CD4-positive, alpha-beta T cell treated with Interleukin-21 for 1 hour (primary cell): ENCODE data around the gene PPP3R1.

ENCODE experiments used
- DNase-seq: peaks from one replicate; pipeline ENCODE4 v3.0.0-alpha.2; 2020

Gene PPP3R1, protein sequence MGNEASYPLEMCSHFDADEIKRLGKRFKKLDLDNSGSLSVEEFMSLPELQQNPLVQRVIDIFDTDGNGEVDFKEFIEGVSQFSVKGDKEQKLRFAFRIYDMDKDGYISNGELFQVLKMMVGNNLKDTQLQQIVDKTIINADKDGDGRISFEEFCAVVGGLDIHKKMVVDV

DNA sequence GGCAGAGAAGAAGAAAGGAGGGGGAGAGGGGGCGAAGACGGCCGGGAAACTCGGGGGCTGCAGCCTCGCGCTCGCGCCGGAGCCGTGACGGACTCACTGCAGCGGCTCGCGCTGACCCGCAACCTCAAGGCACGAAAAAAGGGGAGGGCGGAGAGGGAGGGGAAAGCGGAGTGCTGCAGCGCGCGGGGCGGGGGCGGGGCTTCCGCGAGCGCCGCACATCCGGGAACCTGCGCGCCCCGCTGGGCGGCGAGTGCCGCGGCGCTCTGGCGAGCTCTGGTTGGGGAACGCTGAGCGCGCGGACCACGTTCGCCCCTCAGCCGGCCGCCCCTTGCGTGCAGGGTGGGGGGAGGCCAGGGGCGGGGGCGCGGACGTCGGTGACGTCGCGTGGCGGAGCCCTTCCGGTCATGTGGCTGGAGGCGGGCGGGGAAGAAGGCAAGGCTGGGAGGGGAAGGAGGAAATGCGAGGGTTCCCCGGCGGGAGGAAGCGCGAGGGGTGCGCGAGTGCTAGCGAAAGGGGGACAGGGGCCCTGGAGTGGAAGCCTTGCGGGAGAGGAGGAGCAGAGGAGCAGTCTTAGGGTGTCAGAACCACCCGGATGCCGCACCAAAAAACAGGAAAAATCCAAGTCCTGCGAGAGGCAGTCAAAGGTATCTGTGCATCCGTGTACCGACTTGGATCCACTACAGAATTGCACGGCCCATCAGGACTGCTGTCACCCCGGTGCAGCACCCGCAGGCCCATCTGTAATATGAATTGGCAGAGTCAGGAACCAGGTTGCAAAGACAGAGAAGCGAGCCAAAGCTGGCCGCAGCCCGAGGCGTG lies at the start of gene PPP3R1:
Gene PPP3R1 (minus strand): TSS at position 133 of the 819 bp plus-strand sequence. CDS start 405 bp downstream, outside the sequence.
- DNase-seq: peak; percentile 96

DNA sequence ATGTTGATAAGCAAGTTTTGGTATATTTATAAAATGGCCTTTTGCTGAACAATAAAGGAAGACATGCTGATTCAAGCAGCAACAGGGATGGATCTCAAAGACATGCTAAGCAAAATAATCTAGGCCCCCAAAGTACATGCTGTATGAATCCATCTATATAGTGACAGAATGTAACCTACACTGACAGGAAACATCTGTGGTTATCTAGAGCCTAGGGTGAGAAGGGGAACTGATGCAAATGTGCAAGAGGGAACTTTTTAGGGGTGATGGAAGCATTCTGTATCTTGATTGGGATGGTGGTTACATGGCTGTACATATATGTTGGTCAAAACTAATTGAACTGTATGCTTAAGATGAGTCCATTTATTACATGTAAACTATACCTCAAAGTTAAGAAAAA lies 43.2 kb upstream of the PPP3R1 start:
- DNase-seq: no peak

DNA sequence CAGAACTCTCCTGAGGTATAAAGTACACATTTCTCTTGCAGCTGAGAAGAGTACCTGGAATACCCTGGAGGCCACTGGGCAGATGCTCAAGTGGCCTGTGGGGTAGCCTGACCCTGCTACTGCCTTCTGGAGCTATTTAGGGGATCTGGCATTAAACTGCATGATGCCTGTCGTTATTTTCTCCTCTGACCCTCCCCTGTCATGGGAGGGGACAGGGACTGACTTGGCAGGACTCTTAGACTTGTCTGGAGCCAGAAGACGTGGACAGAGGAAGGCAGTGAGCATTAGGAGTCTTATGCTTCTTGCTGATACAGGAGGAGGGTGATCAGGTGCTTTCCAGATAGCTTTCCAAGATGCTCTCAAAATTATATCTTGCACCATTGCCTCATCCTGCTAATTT lies 42.6 kb upstream of the PPP3R1 start:
- no peak for DNase-seq

DNA sequence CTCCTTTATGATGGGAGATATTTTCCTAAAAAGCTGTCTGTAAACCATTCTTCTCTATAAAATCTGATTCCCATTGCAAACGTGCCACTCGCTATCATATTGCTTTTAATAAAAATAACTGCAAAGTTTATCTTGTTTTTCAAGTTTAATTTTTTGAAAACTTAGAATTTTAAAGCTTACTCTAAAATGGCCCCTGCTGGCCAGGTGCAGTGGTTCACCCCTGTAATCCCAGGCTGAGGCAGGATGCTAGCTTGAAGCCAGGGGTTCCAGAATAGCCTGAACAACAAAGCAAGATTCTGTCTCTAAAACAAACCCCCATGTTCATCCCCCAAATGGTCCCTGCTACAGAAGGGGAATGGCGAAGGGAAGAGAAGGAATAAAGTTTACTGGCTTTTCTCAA lies 41.9 kb upstream of the PPP3R1 start:
- no peak for DNase-seq

DNA sequence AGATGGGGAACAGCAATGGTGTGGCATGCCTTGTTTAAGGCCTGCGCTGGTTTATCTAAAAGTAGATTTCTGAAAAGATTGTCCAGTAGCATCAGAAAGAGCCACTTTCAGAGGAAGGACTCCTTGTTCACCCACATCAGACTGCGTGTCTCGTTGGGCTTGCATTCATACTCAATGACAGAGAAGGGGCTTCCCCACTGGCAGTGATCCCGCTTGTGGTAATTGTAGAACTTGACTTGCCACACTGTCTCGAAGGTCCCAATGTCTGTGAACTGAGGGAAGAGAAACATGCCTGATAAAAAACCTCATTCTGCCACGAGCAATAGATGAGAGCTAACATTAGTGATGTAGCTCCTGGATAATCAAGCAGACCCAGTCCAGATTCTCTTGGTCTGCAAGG lies 41.4 kb upstream of the PPP3R1 start:
- no peak for DNase-seq

DNA sequence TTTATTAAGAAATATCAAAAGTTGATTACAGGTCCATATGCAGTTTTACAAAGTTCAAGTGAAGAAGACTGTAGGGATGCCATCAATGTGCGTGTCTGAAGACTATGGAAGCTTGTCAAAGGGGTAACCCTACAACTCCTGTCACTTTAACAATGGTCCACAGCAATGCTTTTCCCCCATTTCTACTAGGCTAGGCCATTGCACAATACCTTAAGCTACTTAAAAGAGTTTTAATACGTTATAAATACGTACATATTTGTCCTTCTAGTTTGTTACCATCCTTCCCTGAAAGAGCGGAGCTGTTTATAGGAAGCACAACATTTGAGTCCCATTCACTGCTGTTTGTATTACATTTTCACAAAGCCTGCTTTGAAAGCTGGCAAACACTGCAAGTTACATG lies 40.7 kb upstream of the PPP3R1 start:
- DNase-seq: no peak

DNA sequence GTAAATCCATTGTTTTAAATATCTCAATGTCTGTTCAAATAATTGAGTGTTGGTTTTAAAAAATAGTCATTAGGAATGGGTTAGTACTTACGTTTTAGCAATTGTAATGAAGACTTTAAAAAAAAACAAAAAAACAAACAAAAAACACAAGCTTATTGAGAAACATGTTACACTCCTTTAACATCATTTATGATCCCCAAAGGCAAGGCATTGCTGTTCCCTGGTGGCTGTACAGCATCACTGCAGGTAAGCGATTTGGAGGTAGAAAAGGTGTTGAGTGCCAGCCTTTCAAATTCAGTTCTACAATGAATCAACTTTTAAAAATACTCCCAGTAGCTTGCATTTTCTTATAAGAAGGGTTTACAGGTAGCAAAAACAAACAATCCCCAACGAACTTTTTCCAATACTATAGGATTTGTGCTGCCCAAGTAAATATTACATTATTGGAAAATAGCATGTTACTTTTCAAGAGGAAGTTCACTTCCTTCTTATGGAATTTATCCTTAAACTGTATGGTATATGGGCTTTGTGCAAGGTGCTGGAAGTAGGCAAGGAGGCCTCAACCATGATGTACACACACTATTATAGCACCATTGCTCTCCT lies 39.9 kb upstream of the PPP3R1 start:
- DNase-seq: peak; percentile 47

DNA sequence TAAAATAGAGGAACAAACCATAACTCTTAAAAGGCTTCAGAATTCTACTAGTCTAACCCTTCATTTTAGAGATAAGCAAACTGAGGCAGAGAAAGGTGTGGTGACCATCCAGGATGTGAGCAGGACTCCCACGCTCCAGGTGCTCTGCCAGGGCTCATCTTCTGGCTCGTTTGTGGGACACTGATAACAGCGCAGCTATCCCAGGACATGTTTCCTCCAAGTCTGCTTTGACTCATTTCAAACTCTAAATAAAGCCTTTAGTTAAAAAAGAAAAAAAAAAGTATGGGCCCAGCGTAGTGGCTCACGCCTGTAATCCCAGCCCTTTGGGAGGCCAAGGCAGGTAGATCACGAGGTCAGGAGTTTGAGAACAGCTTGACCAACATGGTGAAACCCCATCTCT lies 39.0 kb upstream of the PPP3R1 start:
- DNase-seq: no peak

DNA sequence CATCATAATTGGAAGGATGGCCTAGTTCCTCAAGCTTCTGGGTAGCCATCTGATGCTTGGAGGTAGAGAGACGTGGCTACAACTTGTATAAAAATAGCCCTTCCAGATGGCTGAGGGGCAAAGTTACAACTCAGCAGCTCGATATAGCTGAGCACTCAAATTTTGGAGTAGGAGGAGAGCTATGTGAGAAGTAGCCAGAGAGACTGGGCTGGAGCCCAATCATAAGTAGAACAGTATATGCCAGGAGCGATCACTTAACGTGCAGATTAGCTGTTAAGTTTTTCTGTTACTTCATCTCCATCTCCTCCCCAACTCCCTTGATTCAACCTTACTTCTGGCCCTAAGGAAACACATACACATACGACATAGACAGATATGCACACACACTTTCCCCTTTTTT lies 38.6 kb upstream of the PPP3R1 start:
- DNase-seq: no peak

DNA sequence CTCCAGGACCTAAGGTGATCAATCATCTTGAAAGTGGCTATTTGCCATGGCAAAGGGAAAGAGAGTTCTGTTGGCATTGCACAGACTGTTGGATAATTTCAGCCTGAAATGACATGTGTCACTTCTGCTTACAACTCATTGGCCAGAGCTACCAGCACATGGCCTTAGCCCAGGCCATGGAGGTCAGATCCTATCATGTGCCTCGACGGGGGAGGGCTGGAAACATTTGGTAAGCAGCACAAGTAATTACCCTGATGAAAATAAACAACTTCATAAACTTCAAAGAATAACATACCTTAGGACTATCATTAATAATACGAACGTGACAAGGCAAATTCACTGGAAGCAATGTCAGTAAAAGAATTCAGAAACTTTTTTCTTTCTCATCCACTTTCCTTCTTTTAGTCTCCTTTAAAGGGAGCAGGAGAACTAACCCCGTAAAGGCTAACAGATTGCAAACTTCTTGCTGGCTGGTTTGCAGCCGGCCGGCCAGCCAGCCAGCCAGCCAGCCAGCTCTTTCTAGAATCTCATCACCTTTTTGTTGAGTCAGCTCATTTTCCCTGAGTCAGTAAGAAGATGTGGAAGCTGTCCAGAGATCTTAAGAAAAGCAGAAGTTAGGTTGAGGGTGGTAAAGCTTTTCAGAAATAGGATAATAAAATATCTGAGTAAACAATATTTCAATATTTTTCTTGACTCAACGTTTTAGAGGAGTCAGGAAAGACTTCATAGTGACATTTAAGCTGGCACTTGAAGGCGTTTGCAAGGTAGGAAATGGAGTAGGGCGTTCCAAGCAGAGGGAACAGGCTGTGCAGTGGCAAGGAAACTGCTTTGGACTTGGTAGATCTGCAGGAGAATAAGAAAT lies 35.5 kb upstream of the PPP3R1 start:
- DNase-seq: no peak

DNA sequence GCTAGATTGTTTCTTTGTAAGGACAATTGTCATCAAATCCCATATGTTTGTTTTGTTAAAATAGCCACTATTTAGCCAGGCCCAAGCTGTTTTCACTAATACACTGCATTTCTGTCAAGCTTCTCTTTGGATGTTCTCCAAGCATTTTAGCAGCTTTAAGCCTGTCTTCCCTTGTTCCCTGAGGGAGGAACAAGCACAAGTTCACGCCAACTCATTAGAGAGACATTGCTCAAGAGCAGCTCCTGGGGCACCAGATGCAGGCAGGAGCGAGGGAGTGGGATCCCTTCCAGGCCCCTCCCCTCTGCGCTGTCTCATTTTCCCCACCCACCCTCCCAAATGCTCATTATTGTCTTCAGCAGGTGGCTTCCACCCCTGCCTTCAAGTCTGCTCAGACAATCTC lies 32.6 kb upstream of the PPP3R1 start:
- DNase-seq: no peak

DNA sequence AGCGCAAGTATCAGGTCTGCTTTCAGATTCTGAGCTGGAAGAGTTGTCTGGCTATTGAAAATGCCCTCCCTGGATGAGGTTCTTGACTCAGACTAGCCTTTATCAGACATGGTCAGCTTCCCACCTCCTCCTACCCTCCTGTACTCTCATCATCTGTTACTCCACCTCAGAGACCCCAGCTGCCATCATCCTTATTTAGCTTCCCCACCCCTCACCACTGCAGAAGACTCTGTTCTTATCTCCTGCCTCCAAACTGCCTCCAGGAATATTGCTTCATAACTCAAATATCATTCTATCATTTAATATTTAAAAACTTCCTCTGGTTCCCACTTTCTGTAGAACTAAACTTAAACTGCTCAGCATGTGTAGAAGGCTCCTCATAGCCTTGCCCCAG lies 31.1 kb upstream of the PPP3R1 start:
- DNase-seq: no peak

DNA sequence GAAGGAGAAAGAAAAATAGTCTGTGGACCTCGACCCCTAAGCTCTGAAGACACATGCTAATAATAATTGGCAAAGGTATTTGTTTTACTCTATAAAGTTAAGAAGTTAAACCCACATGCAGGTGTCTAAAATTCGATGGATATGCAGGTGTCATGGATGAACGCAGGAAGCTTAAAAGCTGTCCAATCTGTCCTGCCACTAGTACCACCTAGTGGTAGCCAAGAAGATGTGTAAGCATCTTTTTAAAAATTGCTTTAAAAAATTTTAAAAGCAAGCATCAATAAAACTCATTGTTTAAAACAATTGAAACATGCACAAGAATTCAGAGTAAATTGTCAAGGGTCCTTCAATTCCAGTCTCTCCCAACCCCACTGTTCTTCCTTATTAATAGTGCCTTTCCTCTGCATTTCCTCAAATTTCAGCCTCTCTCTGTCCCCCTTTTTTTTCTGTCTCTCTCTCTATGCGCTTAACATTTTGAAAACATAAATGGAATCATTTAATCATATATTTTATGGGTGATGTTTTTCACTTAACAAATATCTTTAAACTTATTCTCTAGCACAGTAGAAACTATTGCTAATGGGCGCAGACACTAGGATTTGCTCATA lies 30.6 kb upstream of the PPP3R1 start:
- peak; percentile 56 for DNase-seq

DNA sequence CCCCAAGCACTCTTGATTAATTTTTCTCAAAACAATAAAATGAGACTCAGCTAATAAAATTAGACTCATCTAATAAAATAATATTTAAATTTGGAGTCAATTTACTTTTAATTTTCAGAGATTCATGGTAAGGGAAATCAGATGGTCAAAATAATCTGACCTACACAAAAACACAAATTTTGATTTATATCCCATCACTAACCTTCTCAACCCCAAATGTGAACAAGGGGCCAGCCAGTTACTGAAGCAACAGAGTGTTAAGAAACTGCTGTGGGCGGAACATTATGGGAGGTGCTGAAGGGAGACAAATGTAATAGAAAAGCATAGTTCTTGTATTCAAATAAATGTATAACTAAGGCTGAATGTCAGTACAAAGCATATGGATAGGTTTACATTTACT lies 28.5 kb upstream of the PPP3R1 start:
- DNase-seq: no peak

DNA sequence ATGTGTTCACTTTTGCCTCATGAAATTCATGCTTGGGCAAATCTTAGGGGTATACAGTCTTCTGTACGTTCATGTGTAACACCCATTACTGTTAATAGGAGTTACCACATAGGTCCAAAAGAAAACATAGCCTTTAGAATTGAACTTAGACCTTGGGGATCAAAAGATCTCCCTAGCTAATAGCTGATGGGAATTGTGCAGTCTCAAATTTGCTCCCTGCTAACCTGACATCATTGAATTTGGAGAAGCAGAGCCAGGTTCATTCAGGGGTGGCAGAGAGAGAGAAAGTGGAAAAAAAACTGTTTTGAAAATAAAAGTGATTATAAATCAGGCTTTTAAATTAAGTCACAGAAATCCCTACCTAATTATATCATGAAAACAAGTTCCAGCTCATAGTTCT lies 28.0 kb upstream of the PPP3R1 start:
- DNase-seq: no peak

DNA sequence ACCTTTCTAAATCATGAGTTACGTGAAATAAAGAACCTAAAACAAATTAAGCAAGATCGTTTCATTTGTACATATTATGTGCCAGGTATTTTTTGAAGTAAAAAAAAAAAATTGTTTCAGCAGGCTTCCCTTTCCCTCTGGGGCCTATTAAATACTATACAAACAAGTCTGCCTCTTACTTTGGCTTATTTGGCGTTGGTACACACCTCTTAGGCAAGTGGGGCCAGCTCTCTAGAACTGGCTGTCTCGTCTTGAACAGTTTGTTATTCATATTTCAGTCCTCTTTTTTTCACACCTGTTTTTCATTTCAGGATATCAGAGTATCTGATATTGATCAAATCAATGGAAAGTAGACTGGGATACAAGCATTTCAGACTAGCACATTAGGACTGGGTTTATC lies 27.4 kb upstream of the PPP3R1 start:
- no peak for DNase-seq

DNA sequence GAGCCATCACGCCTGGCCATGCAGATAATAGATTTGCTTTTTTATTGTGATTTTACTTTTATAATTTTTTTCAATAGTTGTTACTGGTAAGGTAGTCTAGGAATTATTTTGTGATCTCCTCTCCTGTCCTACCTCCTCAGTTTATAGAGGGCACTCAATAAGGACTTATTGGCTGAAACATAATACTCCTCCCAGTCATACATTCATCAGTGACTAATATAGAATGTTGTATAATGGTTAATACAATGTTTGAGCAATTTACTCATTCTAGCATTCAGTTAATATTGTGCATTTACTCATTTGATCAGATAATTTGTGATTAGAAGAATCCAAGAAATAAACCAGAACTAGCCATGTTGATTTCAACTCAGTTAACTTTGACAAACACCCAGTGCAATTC lies 25.8 kb upstream of the PPP3R1 start:
- DNase-seq: no peak

DNA sequence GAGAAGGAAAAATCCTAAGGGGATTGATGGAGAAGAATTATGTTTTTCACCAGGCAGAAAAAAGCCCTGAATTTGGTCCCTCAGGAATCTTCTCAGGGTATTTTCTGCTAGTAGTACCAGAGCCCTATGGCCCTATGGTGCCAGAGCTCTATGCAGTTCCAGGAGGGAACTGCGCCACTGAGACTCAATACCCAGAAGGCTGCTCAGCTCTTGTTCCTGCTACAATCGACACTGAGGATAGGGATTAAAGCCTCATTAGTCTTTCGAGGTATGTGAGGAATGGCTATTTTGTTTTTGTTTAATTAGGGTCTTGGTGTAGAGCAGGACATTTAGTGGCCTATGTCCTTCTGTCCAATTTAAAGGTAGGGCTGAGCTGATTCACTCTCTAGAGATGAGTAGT lies 21.7 kb upstream of the PPP3R1 start:
- DNase-seq: no peak

DNA sequence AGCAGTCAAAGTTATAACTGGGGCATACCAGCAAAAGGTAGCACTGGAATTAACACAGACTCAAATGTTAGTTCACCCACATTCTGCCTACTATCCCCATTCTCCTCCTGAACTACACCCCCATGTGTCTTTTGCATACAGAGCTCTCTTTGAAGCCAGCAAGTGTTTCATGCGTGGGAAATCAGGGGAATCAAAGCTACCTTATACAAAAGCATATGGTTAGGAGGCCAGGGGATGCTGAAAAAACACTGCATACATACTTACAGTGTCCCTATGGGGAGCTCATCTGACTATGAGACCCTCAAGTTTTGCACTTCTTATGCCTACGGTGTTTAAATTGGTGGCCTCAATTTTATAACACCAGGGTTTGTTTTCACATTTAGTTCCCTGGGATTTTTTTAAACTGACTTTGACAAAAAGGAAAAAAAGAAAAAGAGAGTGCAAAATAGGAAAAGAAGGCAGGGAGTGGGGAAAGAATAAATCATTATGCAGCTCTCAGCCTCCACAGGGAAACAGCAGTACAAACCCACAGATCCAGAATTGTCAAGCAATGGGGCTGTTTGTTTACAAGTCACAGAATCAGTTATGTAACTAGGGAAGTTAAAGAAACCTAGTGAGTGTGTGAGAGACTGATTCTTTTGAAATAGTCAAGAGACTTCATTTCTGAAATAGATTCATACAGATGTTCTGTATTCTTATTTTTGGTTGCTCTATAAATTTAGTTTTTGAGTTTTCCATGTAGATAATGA lies 20.1 kb upstream of the PPP3R1 start:
- DNase-seq: no peak

DNA sequence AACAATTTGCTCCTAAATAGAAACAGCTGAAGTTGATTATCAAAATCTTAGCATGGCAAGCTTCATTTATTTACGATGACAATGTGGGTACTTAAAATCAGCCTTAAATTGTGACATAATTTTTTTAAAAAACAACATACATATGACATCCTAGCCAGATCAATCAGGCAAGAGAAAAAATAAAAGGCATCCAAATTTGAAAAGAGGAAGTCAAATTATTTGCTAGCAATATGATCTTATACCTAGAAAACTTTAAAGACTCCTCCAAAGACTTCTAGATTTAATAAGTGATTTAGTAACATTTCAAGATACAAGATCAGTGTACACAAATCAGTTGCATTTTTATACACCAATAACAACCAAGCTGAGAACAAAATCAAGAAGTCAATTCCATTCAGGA lies 14.3 kb upstream of the PPP3R1 start:
- DNase-seq: no peak

DNA sequence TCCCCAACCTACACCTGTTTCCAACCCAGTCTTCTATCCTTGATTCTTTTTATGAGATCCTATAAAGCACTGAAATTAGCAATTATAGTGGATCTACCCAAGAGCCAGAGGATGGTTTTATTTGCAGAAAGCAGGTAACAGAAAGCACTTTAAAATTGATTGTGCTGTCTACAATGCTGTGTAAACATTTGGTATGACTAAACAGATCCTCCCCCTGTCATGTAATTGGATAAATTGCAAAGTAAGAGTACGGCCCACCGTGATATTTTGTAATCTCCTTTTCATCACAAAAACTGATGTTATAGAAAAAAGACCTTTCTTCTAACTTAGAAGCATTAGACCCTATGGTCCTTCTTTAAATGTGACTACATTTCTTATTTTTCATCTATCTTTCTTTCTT lies 11.3 kb upstream of the PPP3R1 start:
- DNase-seq: no peak

DNA sequence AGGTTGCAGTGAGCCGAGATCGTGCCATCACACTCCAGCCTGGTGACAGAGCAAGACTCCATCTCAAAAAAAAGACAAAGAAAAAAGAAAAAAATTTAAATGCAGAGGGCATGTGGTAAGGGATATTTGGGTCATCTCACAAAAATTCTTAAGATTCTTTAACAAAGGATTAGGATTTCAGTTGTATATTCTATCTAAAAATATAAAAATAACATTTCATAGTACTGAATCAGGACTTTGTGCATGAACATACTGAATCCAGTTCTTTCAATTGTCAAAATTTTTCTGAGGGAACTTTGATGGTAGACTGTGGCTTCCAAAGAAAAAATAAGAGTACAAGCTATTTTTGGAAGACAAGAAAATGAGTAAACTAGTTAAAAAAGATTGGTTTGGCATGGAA lies 6.5 kb upstream of the PPP3R1 start:
- no peak for DNase-seq
